HG03378 (cell line): ENCODE measurements around the gene CEP192.
"Not testable (repeated sequence)": the region's sequence is repeated elsewhere in the genome, so short reads cannot be mapped to it uniquely, and the experiment has no call there.

Source experiments
- ATAC-seq: cut with Tn5 transposase; IDR thresholded peaks from one replicate; pipeline ENCODE4 v1.9.1; 2021; ENCODE audit warnings: mild to moderate bottlenecking, moderate library complexity; ENCODE audit not compliant: unreplicated experiment

CEP192 gene

GRCh38 chr18:12989397-12990122 lies 1.6 kb upstream of the CEP192 start:
- ATAC-seq: no peak

DNA sequence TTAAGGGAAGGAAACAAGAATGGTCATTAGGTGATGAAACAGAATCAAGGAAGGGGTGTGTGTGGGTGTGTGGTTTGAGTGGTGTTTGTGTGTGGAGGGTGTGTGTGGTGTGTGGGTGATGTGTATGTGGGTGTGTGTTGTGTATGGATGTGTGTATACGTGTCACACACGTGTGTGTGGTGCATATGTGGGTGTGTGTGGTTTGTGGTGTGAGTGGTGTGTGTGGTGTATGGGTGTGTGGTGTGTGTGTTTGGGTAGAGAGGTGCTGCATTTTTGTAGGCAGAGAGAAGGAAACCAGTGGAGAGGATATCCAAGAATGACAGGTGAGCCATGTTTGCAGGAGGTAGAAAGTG lies 1.1 kb upstream of the CEP192 start:
- ATAC-seq: no peak

DNA sequence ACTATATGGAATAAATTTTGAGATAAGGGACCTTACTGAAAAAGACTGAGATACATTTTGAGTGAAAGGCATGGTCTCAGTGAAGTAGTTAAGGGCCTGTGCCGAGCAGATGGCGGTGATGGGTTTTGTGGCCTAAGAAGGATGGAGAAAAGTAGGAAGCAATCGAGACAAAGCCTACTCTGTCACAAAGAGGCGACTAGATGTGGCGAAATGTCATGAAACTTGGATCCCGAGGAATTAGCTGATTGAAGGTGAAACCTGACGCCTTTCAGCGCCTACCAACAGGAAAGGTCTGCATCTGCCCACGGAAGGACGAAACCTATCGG lies 558 bp upstream of the CEP192 start:
- no peak for ATAC-seq

DNA sequence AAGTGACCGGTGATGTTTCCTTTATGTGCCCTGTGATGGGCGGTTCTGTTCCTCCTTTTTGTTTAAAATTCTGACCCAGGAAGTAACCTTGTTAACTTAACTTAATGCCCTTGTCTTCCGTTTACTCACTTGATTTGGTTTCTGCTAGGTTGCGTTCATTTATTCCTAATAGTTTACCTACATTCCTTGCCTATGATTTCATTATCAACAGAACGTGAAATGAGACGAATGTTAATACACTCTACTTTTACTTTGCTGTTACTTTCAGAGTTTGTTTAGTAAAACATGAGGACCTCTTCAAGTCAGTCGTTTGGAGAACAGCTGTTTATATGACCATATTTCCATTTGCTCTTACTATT lies 638 bp downstream of the CEP192 start:
- ATAC-seq: no peak

DNA sequence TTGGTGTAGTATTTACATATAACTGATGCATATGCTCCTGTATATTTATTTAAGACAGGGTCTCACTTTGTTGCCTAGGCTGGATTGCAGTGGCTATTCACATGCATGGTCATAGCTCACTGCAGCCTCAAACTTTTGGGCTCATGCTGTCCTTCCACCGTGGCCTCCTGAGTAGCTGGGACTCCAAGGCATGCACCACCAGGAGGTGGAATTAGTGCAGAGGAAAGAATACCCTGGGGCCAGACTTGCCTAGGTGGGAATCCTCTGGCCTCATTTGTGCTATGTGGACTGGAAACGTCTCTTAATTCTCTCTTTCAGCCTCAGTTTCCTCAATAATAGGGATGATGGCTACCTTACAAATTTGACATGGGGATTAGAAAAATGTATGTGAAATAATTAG lies 2.3 kb downstream of the CEP192 start:
- ATAC-seq: no peak

- no peak for ATAC-seq
These were observed 4.3 kb downstream of the CEP192 start for GRCh38 chr18:12995424-12995823.

GRCh38 chr18:12995952-12996477 lies 4.9 kb downstream of the CEP192 start:
- no peak for ATAC-seq

GRCh38 chr18:12996661-12997292 lies 5.6 kb downstream of the CEP192 start:
- no peak for ATAC-seq

- ATAC-seq: not testable (repeated sequence)
These were observed 6.2 kb downstream of the CEP192 start for GRCh38 chr18:12997330-12997729.

- peak; percentile 56 for ATAC-seq
These were observed 7.3 kb downstream of the CEP192 start for GRCh38 chr18:12998332-12999060.

GRCh38 chr18:13003466-13003896 lies 12.3 kb downstream of the CEP192 start:
- ATAC-seq: no peak

DNA sequence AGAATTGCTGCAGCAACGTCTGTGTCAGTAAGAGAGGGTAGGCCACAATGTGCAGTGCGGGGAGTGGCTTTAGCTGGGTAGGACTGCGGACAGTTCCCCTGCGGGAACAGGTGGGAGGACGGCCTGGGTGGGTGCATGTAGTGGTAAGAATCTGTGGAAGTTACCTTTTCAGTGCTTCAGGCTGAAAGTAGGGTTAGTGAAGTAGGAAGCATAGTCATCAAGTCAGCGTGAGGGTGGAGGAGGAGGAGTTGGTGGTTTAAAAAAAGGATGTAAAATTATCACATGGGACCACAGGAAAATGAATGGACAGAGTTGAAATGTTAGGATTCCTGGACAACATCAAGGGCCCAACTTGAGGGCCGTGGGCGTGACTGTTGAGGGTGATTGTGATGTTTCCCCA lies 13.2 kb downstream of the CEP192 start:
- ATAC-seq: no peak

DNA sequence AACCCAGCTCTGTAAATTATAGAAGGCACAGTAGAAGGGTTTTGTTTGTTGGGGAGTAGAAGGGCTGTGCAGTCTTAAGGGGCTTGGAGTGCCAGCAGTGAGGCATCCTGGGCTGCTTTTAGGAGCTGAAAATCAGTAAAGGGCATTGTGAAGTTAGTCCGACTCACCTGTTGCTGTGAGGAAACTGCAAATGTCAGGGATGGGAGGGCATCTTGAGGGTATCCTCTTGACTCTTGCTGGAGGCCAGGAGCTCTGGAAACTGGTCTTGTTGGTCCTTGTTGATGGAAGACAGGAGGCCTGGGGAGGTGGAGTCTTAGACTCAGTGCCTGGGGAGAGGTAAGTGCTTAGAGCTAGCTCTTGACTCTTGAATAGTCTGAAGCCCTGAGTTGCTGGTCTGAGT lies 14.1 kb downstream of the CEP192 start:
- ATAC-seq: no peak

DNA sequence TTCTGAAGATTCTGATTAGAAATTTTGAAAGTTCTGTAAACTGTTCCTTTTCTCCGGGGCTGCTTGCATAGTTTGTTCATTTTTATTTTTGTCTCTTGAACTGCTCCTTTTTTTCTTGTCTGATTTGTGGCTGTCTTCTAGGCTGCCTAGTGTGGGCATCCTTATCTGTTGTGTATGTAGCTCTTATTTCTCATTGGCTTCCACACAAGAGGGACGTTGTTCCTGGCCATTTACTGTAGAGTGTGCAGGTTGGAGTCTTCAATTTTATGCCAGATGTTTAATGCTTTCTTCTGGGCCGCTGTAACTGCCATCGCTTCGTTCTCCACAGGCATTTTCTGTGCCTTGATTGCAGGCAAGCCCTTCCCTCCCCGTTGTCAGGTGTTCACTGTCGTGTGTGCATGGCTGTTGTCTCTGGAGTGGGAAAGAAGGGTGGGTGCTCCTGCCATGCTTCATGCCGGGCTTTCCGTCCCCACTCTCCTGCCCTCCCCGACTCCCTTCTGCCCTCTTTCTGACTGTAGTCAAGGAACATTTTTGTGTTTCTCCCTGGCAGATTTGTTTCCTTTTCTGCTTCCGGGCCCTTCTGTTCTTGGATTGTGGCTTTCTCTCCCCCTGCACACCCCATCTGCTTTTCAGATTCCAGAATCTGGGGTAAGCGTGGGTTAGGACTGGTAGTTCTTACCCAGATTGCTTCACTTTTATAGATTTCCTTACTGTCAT lies 15.5 kb downstream of the CEP192 start:
- ATAC-seq: no peak

DNA sequence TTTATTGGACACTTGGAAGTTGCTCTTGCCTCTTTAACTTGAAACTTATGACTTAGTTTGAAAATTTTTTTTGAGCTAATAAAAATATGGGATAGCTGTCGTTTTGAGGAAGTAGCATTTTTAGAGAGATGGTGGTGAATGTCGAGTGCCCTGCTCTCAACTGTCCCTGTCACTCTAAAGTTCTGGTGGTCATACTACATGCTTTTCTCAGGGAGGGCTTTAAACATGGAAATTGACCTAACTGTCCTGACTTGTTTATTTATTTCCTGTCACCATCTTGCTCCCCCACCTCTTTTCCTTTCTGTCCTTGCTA lies 16.0 kb downstream of the CEP192 start:
- no peak for ATAC-seq

- no peak for ATAC-seq
These were observed 20.6 kb downstream of the CEP192 start for GRCh38 chr18:13011719-13012118.

- ATAC-seq: no peak
These were observed 23.1 kb downstream of the CEP192 start for GRCh38 chr18:13014232-13014631.

GRCh38 chr18:13014818-13015217 lies 23.7 kb downstream of the CEP192 start:
- no peak for ATAC-seq

GRCh38 chr18:13017247-13017875 lies 26.2 kb downstream of the CEP192 start:
- ATAC-seq: no peak

- no peak for ATAC-seq
These were observed 27.2 kb downstream of the CEP192 start for GRCh38 chr18:13018374-13018773.

DNA sequence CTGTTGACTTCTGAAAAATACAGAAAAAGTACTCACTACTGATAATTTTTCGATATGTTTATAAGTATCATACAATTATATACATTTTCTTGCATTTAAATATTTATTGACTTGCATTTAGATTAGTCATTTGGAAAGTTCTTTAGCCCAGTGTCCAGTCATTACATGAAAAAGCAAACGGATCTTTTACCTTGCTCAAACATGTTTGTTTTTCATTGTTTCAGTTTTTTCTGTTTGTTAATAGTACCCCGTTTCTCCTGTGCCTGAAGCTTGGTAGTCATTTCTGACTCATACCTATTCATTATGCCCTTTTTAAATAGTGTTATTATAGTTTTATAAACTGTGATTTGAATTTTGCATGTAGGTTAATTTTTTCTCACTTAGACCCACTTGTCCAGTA lies 28.1 kb downstream of the CEP192 start:
- ATAC-seq: peak; percentile 77
